Neural progenitor cell (in vitro differentiated cells): ENCODE data around the gene F13A1. TPM values are rescaled to one million over a fixed set of nuclear protein-coding genes. Genes with fewer than 3 reads are reported as not detected.

Source experiments
- DNase-seq: peaks from one replicate; pipeline ENCODE4 v3.0.0-alpha.2; 2016; ENCODE audit warnings: low spot score
- H2AFZ ChIP-seq: fragments of 200-600 bp; sonication (generic); replicated peaks from 2 replicates; pipeline ENCODE4 v1.6.1; 2016; ENCODE audit warnings: antibody characterized with exemption
- H3F3A ChIP-seq: fragments of 200-600 bp; sonication (generic); 2 replicates; pipeline ENCODE4 v1.6.1; 2016; ENCODE audit warnings: antibody characterized with exemption, low read depth
- H3K27ac ChIP-seq: fragments of 200-600 bp; sonication (generic); 2 replicates; pipeline ENCODE4 v1.5.1; 2016; ENCODE audit warnings: mild to moderate bottlenecking
- H3K27me3 ChIP-seq: fragments of 200-600 bp; sonication (generic); 2 replicates; pipeline ENCODE4 v1.6.1; 2016; ENCODE audit warnings: mild to moderate bottlenecking, moderate library complexity
- H3K36me3 ChIP-seq: fragments of 200-600 bp; sonication (generic); 2 replicates; pipeline ENCODE4 v1.5.1; 2016
- H3K4me1 ChIP-seq: fragments of 200-600 bp; sonication (generic); 2 replicates; pipeline ENCODE4 v1.6.1; 2016; ENCODE audit warnings: mixed run types
- H3K4me2 ChIP-seq: fragments of 200-600 bp; sonication (generic); 2 replicates; pipeline ENCODE4 v1.6.1; 2016
- H3K4me3 ChIP-seq: fragments of 200-600 bp; sonication (generic); 2 replicates; pipeline ENCODE4 v1.5.1; 2016
- H3K79me2 ChIP-seq: fragments of 200-600 bp; sonication (generic); 2 replicates; pipeline ENCODE4 v1.6.1; 2016; ENCODE audit warnings: low read depth
- H3K9ac ChIP-seq: fragments of 200-600 bp; sonication (generic); 2 replicates; pipeline ENCODE4 v1.6.1; 2016
- H3K9me3 ChIP-seq: fragments of 200-600 bp; sonication (generic); 2 replicates; pipeline ENCODE4 v1.5.1; 2016; ENCODE audit warnings: low read depth
- H4K20me1 ChIP-seq: fragments of 200-600 bp; sonication (generic); 2 replicates; pipeline ENCODE4 v1.6.1; 2016; ENCODE audit warnings: low read depth
- H3K27ac Mint-ChIP-seq: 3 replicates; pipeline ENCODE4 v1.8.0; 2021; ENCODE audit warnings: mixed read lengths
- H3K27me3 Mint-ChIP-seq: 2 replicates; pipeline ENCODE4 v1.8.0; 2022; ENCODE audit warnings: low read depth, mild to moderate bottlenecking, inconsistent platforms, moderate library complexity, mixed read lengths; ENCODE audit not compliant: insufficient read depth
- H3K36me3 Mint-ChIP-seq: 3 replicates; pipeline ENCODE4 v1.8.0; 2021; ENCODE audit warnings: mixed read lengths
- H3K4me1 Mint-ChIP-seq: 3 replicates; pipeline ENCODE4 v1.8.0; 2021; ENCODE audit warnings: mixed read lengths
- H3K4me3 Mint-ChIP-seq: 3 replicates; pipeline ENCODE4 v1.8.0; 2021; ENCODE audit warnings: mild to moderate bottlenecking, moderate library complexity, mixed read lengths
- H3K9me3 Mint-ChIP-seq: 3 replicates; pipeline ENCODE4 v1.8.0; 2020; ENCODE audit warnings: mixed read lengths
- EZH2 ChIP-seq: fragments of 200-600 bp; sonication (generic); IDR thresholded peaks from 2 replicates; pipeline ENCODE4 v1.6.1; 2017; ENCODE audit warnings: antibody characterized with exemption, mild to moderate bottlenecking, moderate library complexity
- EZH2phosphoT487 ChIP-seq: fragments of 200-600 bp; sonication (generic); IDR thresholded peaks from 2 replicates; pipeline ENCODE4 v1.6.1; 2017; ENCODE audit warnings: antibody characterized with exemption
- total RNA-seq: library from RNA; depleted of rRNA; stranded (reverse); fragments of >200 nt; gene quantifications from 2 replicates; pipeline ENCODE4 v1.2.3, GENCODE V29; 2015; ENCODE audit warnings: low replicate concordance
- TF ChIP-seq, protein P1 (sequence below): fragments of 200-600 bp; sonication (generic); IDR thresholded peaks from 2 replicates; pipeline ENCODE4 v1.5.1; 2017; ENCODE audit warnings: antibody characterized with exemption, mild to moderate bottlenecking

Gene F13A1
- total RNA-seq, 1 donor from 2014 or later, result 3.6 TPM

- peaks cover 55% of the 10 kb centered on the region for H3K4me1 Mint-ChIP-seq
- Histone ChIP-seq H3F3A (peaks cover 20% of the 10 kb centered on the region), H2AFZ (no peak overlapping the region), H3K79me2 (no peaks in the 10 kb centered on the region), H3K4me2 (peak overlapping the region; percentile 69), H3K4me1 (peaks cover 37% of the 10 kb centered on the region), H3K4me3 (peak overlapping the region; percentile 15), H3K9ac (no peak overlapping the region), H3K36me3 (no peaks in the 10 kb centered on the region), H3K9me3 (no peaks in the 10 kb centered on the region), H4K20me1 (peaks cover 6% of the 10 kb centered on the region), H3K27me3 (peaks cover 56% of the 10 kb centered on the region), H3K27ac (no peak overlapping the region)
- H3K27me3 Mint-ChIP-seq, result peaks cover 25% of the 10 kb centered on the region
- H3K9me3 Mint-ChIP-seq, result peaks cover 3% of the 10 kb centered on the region
- peaks cover 3% of the 10 kb centered on the region for H3K36me3 Mint-ChIP-seq
- H3K27ac Mint-ChIP-seq, result no peak overlapping the region
- H3K4me3 Mint-ChIP-seq, result no peak overlapping the region
- TF ChIP-seq EZH2phosphoT487 (no peak), EZH2 (no peak)
- TF ChIP-seq, protein P1, sequence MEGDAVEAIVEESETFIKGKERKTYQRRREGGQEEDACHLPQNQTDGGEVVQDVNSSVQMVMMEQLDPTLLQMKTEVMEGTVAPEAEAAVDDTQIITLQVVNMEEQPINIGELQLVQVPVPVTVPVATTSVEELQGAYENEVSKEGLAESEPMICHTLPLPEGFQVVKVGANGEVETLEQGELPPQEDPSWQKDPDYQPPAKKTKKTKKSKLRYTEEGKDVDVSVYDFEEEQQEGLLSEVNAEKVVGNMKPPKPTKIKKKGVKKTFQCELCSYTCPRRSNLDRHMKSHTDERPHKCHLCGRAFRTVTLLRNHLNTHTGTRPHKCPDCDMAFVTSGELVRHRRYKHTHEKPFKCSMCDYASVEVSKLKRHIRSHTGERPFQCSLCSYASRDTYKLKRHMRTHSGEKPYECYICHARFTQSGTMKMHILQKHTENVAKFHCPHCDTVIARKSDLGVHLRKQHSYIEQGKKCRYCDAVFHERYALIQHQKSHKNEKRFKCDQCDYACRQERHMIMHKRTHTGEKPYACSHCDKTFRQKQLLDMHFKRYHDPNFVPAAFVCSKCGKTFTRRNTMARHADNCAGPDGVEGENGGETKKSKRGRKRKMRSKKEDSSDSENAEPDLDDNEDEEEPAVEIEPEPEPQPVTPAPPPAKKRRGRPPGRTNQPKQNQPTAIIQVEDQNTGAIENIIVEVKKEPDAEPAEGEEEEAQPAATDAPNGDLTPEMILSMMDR, result no peak
- peak; percentile 52 for DNase-seq
Measured at GRCh38 chr6:6317825-6318733, 2.4 kb downstream of the F13A1 start.

GRCh38 chr6:6317386-6317785 is 3.1 kb downstream of the F13A1 start:
- no peaks in the 10 kb centered on the region for H3K79me2 ChIP-seq
- H3K4me3 ChIP-seq, result no peak overlapping the region
- peaks cover 6% of the 10 kb centered on the region for H4K20me1 ChIP-seq
- H3K27me3 ChIP-seq, result peaks cover 56% of the 10 kb centered on the region
- no peak for DNase-seq
- H3K27ac ChIP-seq, result no peak overlapping the region
- no peaks in the 10 kb centered on the region for H3K36me3 Mint-ChIP-seq
- H3K27me3 Mint-ChIP-seq, result peaks cover 25% of the 10 kb centered on the region
- peaks cover 20% of the 10 kb centered on the region for H3F3A ChIP-seq
- H3K9ac ChIP-seq, result no peak overlapping the region
- H3K27ac Mint-ChIP-seq, result no peak overlapping the region
- H3K4me1 Mint-ChIP-seq, result peaks cover 55% of the 10 kb centered on the region
- H3K9me3 ChIP-seq, result no peaks in the 10 kb centered on the region
- H2AFZ ChIP-seq, result no peak overlapping the region
- H3K4me2 ChIP-seq, result peak overlapping the region; percentile 69
- TF ChIP-seq EZH2phosphoT487 (no peak), EZH2 (no peak)
- TF ChIP-seq, protein P1, result no peak
- peaks cover 37% of the 10 kb centered on the region for H3K4me1 ChIP-seq
- H3K4me3 Mint-ChIP-seq, result no peak overlapping the region
- H3K36me3 ChIP-seq, result no peaks in the 10 kb centered on the region
- peaks cover 3% of the 10 kb centered on the region for H3K9me3 Mint-ChIP-seq

GRCh38 chr6:6315660-6316059 is 4.8 kb downstream of the F13A1 start:
- Mint-ChIP-seq H3K27ac (no peak overlapping the region), H3K9me3 (no peaks in the 10 kb centered on the region), H3K4me3 (no peak overlapping the region), H3K27me3 (peaks cover 16% of the 10 kb centered on the region), H3K36me3 (no peaks in the 10 kb centered on the region), H3K4me1 (peaks cover 41% of the 10 kb centered on the region)
- H3K27ac ChIP-seq, result no peak overlapping the region
- H3K4me2 ChIP-seq, result no peak overlapping the region
- H3K9ac ChIP-seq, result no peak overlapping the region
- H3K27me3 ChIP-seq, result peaks cover 43% of the 10 kb centered on the region
- no peak overlapping the region for H2AFZ ChIP-seq
- no peaks in the 10 kb centered on the region for H3K36me3 ChIP-seq
- H3K79me2 ChIP-seq, result no peaks in the 10 kb centered on the region
- TF ChIP-seq EZH2phosphoT487, result no peak
- no peak for TF ChIP-seq EZH2
- TF ChIP-seq, protein P1, result peak; percentile 81
- peaks cover 20% of the 10 kb centered on the region for H3F3A ChIP-seq
- H3K4me1 ChIP-seq, result peaks cover 33% of the 10 kb centered on the region
- DNase-seq, result peak; percentile 68
- H4K20me1 ChIP-seq, result peaks cover 6% of the 10 kb centered on the region
- H3K9me3 ChIP-seq, result no peaks in the 10 kb centered on the region
- no peak overlapping the region for H3K4me3 ChIP-seq
